SK-N-SH (cell line): ENCODE measurements around the gene AKT1S1.

Source experiments
- CHD2 ChIP-seq: fragments of 150-350 bp; IDR thresholded peaks from 2 replicates; pipeline ENCODE4 v1.6.1; 2018; ENCODE audit warnings: low read length; ENCODE audit not compliant: partially characterized antibody
- CTCF ChIP-seq: fragments of 200-600 bp; sonication (generic); IDR thresholded peaks from 2 replicates; pipeline ENCODE4 v1.6.1; 2017; ENCODE audit warnings: antibody characterized with exemption, mild to moderate bottlenecking, moderate library complexity
- EP300 ChIP-seq, 2 experiments: IDR thresholded peaks; 2 replicates each; pipeline versions ENCODE4 v1.4.0 to v1.6.1; 2012; ENCODE audit warnings: borderline replicate concordance in 1 of 2, low read depth in 1 of 2, low read length in 1 of 2
- MXI1 ChIP-seq: IDR thresholded peaks from 2 replicates; pipeline ENCODE4 v1.6.1; 2012; ENCODE audit warnings: mild to moderate bottlenecking, low read depth, low read length, improper control_type of control experiment
- POLR2AphosphoS5 ChIP-seq: IDR thresholded peaks from 2 replicates; pipeline ENCODE4 v1.6.1; 2012; ENCODE audit warnings: low read depth, low read length
- TEAD4 ChIP-seq: IDR thresholded peaks from 2 replicates; pipeline ENCODE4 v1.4.0; 2012; ENCODE audit warnings: mild to moderate bottlenecking, borderline replicate concordance; ENCODE audit not compliant: insufficient read depth
- USF2 ChIP-seq: fragments of 150-350 bp; IDR thresholded peaks from 2 replicates; pipeline ENCODE4 v1.6.1; 2017; ENCODE audit warnings: antibody characterized with exemption, low read length, low read depth, borderline replicate concordance
- TF ChIP-seq, protein P1 (sequence below): IDR thresholded peaks from 2 replicates; pipeline ENCODE4 v1.4.0; 2012; ENCODE audit warnings: low read depth

DNA sequence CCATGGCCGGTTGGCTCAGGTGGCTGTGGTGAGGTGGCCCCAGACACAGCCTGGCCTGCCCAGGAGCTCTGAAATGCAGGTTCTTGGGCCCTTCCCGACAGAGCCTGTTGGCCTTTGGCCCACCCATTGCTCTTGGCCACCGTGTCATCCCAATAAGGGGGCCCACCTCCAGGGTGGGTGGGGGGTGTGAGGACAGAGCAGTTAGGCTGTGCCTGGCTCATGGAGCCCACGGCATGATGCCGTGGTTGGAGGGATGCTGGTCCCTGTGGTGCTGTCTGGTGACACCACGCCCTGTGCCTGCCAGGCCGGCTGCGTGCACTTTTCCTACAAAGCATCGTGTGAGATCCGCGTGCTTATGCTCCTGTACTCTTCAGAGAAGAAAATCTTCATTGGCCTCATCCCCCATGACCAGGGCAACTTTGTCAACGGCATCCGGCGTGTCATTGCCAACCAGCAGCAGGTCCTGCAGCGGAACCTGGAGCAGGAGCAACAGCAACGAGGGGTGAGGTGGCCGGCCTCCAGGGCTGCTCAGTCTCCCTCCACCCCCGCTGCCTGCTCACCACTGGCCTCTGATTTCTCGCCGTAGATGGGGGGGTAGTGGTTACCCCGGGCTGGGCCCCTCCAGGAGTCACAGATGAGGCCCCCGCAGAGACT is 17.3 kb downstream of the AKT1S1 start:
- TF ChIP-seq CTCF (no peak), CHD2 (no peak), MXI1 (no peak), EP300 (IDR thresholded peaks at IDR 0.05; ENCODE audit: borderline replicate concordance in 1 of 2, low read depth in 1 of 2, low read length in 1 of 2) (no peak), TEAD4 (no peak), POLR2AphosphoS5 (no peak), USF2 (no peak)
- TF ChIP-seq, protein P1, sequence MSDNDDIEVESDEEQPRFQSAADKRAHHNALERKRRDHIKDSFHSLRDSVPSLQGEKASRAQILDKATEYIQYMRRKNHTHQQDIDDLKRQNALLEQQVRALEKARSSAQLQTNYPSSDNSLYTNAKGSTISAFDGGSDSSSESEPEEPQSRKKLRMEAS = no peak
